GM18861 (cell line): ENCODE results near the gene CDH13.

Experiments used
- ATAC-seq: cut with Tn5 transposase; IDR thresholded peaks from one replicate; pipeline ENCODE4 v1.9.1; 2021; ENCODE audit not compliant: unreplicated experiment

Gene CDH13

GRCh38 chr16:83315271-83315670 is 688.5 kb downstream of the CDH13 start:
- no peak for ATAC-seq

GRCh38 chr16:83316458-83316857 is 689.7 kb downstream of the CDH13 start:
- ATAC-seq = no peak

DNA sequence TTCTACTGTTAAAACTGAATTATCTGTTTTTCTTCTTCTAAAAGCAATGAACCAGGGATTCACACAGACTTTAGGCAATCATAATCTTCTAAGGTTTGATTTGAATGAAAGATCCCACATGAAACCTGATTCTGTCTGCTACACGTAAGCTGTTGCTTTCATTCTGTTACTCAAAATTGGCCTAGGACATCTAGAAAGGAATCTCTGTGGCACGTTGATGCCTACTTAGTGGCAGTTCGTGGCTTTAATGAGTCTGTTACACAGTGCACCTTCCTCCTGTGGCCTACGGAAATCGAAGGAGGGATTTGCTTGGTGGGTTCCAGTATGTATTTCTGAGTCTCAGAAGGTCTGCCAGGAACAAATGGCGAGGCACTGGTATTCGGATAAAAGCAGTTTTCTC is 691.6 kb downstream of the CDH13 start:
- ATAC-seq = no peak

DNA sequence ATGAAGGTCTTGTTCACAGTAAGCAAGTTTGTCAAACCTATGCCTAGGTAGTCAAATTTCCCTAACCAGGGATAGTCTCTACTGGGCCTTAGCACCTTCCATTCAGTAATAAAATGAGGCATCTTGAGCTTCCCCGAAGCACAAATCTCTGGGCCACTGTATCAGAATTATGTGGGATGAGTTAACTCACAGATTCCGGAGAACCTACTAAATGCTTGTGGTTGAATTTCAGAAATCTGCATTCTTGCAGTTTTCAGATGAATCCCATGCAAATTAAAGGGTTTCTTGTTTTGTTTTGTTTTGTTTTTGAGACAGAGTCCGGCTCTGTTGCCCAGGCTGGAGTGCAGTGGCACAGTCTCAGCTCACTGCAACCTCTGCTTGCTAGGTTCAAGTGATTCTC is 702.2 kb downstream of the CDH13 start:
- no peak for ATAC-seq

GRCh38 chr16:83329441-83329840 is 702.7 kb downstream of the CDH13 start:
- ATAC-seq = no peak

DNA sequence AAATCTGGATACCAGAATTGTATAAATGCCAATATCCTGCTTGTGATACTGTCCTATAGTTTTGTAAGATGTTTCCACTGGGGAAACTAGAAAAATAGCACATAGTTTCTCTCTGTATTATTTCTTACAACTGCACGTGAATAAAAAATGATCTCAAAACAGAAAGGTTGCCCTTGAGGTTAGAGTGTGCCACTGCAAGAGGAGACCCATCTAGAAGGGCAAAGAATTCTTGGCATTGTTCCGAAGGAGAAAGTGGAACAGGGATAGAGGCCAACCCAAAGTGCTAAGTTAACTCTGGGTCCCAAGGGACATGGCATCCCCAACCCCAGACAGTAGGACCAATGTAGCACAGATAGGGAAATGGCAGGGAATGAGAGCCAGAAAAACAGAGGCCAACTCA is 703.5 kb downstream of the CDH13 start:
- ATAC-seq = no peak

DNA sequence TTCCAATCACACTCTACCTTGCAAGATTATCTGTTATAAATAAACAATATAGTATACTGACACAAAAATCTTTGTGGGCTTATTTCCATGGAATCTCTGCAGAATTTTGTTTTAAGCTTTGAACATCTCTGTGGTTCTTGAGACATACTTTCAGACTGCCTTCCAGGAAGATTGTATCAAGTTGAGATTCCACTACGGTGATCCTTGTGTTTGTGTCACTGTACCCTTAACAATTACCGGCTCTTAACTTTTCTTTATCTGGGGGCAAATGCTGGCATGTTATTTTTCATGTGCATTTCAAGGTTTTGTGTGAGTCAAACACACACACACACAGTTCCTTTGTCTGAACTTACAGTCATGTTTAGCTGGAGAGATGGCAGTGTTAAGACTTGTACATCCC is 708.3 kb downstream of the CDH13 start:
- no peak for ATAC-seq

- ATAC-seq = no peak
Observed at GRCh38 chr16:83336603-83337002, 709.8 kb downstream of the CDH13 start.

GRCh38 chr16:83338138-83338537 is 711.4 kb downstream of the CDH13 start:
- no peak for ATAC-seq

DNA sequence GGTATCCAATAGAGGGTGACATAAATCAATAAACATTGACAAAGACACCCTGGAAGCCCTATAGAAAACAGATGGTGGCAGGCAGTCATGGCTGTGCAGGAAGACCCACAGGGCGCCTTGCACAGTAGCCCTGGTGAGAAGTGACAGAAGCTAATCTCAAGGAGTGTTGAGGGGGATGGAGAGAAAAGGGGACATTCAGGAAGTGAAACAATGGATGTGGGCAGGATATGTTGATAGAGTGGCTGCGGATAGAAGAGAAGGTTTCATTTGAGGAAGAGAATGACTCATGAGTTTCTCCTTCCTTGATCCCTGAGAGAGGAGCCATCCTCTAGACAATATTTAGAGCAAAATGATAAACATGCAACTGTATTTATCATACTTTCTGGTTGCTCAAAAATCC is 712.2 kb downstream of the CDH13 start:
- no peak for ATAC-seq

DNA sequence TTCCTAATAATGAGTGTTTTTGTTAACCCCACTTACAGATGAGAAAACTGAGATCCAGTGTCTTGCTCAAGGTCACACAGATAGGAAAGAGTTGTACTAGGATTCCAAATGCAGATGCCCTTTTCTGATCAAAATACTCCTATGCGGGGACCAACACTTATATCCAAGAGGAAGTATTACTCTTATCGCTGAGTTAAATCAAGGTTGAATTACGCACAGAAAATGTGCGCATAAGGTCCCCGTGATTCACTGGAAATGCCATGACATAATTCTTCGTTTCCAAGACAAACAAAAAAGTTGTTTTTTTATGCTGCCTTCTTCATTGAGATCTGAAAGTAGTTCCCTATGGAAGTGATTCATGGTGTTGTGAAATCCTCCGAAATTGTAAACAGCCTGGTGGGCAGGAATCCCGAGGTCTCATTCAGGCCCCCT is 717.2 kb downstream of the CDH13 start:
- no peak for ATAC-seq

DNA sequence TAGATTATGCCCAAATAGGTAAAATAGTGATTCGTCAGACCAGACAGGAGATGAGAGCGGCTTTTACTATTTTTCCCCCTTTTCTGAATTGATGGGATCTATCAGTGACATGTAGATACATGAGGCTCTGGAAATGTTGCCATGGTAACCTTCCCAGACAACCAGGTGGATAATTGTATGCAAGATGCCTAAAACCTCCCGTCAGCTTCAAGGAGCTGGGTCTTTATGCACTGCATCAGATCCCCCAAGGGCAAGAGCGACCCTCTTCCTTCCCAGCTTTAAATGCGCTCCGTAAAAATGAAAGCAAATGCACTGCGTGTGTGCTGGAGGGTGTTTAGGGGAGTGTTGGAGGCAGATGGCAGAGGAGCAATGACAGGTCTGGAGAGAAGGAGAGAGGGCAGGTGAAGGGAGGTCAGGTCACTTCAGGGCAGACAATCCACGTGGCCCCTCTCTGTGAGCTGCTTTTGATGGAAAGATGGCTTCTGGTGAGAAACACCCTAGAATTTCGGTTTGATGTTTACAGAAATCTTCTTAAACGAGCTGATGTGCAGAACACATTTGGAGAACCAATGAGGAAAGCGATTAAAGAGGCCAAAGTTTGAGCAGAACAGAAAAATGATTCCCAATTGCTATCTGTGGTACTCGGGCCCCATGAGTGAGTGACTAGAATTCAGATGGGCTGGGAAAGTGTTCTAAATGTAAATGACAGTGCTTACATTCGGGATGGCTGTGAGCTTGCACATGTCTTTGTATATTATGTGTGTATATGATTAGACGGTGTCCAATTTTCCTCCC is 719.3 kb downstream of the CDH13 start:
- ATAC-seq = no peak

DNA sequence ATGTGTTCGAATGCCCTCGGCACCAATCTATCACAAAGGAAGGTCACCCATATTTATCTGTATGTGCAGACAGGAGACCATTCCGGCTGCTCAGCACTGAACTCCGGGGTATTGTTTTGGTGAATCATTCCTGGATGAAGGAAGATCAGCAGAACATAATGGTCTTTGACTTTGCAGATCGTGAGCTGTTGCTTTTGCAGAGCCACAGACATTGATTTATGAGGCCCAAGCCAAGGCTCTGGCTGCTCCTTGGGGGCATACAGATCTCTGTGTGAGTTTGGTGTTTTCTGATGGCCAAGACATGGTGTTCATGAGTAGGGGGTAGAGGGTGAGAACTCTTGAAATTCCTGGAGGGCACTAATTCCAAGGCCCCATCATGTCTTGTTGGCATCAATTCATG is 722.2 kb downstream of the CDH13 start:
- no peak for ATAC-seq

- ATAC-seq = no peak
Observed at GRCh38 chr16:83350481-83350880, 723.7 kb downstream of the CDH13 start.

DNA sequence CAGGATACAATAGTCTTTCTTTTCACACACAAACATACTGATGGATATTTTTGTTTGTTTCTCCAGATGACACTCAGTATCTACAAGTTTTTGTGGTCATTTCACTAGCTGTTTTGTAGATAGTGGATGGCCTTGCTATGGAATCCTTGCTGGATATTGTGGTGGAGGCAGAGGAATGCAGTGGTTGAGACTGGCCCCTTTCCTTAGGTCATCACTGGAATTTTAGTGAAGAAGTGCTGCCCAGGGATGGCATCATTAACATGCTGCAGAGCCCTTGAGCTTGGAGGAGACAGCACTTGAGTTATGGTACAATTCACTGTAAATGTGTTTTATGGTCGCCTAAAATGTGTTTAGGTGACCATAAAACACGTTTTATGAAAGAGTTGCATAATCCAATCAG is 725.1 kb downstream of the CDH13 start:
- no peak for ATAC-seq

- ATAC-seq = no peak
Observed at GRCh38 chr16:83353241-83353640, 726.5 kb downstream of the CDH13 start.

DNA sequence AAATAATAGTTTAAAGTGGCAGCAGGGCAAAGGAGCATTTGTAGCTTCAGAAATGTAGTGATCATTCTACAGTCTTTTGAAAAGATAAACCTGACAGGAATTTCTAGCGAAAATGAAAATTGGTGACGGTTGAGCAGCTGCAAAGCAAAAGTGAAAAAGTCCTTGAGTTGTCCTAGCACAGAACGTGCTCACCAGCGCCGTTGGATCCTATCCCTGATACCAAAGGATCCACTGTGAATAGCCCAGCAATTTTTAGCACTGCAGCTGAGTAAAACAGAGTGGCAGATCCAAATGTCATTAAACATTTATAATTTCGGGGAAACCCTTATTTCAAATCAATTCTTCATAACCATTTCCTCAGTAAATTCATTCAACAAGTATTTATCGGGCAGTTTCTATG is 727.2 kb downstream of the CDH13 start:
- no peak for ATAC-seq

GRCh38 chr16:83355570-83356218 is 728.9 kb downstream of the CDH13 start:
- no peak for ATAC-seq

- no peak for ATAC-seq
Observed at GRCh38 chr16:83356266-83356665, 729.5 kb downstream of the CDH13 start.

DNA sequence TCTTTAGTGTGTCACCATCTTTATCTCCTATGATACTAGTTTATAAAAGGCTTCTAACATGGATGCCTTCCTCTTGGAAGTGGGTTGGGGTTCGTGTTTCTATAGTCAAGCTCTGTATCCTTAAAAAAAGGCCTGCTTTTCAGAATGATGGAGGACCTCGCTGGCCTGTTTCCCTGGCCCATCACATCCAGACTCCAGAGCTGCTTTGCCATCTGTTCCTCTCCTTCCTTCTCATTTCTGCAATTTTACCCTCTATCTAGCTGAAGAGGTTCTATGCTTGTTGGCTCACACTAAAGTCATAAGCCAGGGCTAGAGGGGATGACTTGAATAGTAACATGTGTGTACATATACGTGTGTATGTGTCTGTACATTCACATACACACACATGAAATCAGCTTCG is 730.2 kb downstream of the CDH13 start:
- no peak for ATAC-seq

DNA sequence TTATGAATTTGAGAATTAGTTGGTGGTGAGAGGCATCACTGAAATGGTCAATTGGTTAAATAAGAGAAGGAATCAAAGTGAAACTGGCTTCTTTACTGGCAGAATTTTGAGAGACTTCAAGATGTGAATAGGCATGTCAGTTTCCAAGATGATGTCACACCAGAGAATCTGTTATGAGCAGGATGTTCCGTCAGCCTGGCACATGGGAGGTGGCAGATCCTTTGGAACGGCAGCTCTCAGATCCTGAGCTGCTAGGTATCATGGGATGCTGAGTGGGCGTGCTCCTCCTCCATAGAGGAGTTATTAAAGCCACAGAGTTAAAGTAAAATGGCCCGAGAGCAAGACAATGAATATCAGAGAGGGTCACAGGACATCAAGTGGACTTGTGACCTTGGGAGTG is 736.8 kb downstream of the CDH13 start:
- ATAC-seq = no peak

GRCh38 chr16:83365166-83365565 is 738.4 kb downstream of the CDH13 start:
- ATAC-seq = no peak

DNA sequence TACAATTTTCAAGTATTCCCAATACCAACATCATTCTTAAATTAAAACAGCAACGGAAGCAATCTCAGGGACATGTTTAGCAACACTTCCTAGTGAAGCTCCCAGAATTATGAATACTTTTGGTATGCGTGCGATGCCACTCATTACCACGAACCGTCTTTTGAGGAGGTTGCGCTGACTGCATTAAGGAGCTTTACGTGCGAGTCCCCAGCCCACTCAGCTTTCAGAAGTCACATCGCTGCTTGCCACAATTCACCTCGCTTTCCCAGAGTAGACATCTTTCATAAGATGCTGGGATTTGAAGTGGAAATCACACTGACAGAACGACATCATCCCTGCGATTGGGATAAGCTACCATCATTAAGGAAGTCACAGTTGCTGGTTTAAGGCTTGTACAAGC is 739.5 kb downstream of the CDH13 start:
- no peak for ATAC-seq
